LNCAP (cell line): ENCODE data around the gene SDHA.

Experiments used
- CTCF ChIP-seq: fragments of 450-650 bp; IDR thresholded peaks from 2 replicates; pipeline ENCODE4 v1.5.1; 2017; ENCODE audit warnings: mild to moderate bottlenecking

The SDHA gene

GRCh38 chr5:173392-174290 lies 44.5 kb upstream of the SDHA start:
- TF ChIP-seq CTCF, result no peak

GRCh38 chr5:174291-174600 lies 43.9 kb upstream of the SDHA start:
- no peak for TF ChIP-seq CTCF

- TF ChIP-seq CTCF, result no peak
These were observed 43.1 kb upstream of the SDHA start for GRCh38 chr5:174876-175465.

GRCh38 chr5:176296-176823 lies 41.8 kb upstream of the SDHA start:
- TF ChIP-seq CTCF, result no peak

GRCh38 chr5:178110-178509 lies 40.0 kb upstream of the SDHA start:
- no peak for TF ChIP-seq CTCF

GRCh38 chr5:179401-179800 lies 38.7 kb upstream of the SDHA start:
- no peak for TF ChIP-seq CTCF

- no peak for TF ChIP-seq CTCF
These were observed 37.7 kb upstream of the SDHA start for GRCh38 chr5:180286-180918.
